Measurements from ENCODE around the gene FDCSP.
"Not testable (repeated sequence)": the region's sequence is repeated elsewhere in the genome, so short reads cannot be mapped to it uniquely, and the experiment has no call there.

FDCSP gene

GRCh38 chr4:70197842-70198241 is 28.1 kb upstream of the FDCSP start:
- ATAC-seq (replicated peaks) = no peak
- no peak for DNase-seq
- no peaks in the 10 kb centered on the region for H3K4me1 Mint-ChIP-seq (ENCODE audit: low read depth in 2 of 2)

GRCh38 chr4:70203601-70204000 is 22.3 kb upstream of the FDCSP start:
- no peaks in the 10 kb centered on the region for H3K27me3 Mint-ChIP-seq
- ATAC-seq (replicated peaks) (no peak), DNase-seq (no peak)
- peaks cover 0 to 9% of the 10 kb centered on the region in 2 donors for H3K9me3 Mint-ChIP-seq
- no peaks in the 10 kb centered on the region for H3K36me3 Mint-ChIP-seq (ENCODE audit: insufficient read depth)
- H3K4me3 Mint-ChIP-seq = no peak overlapping the region
- no peaks in the 10 kb centered on the region for H3K4me1 Mint-ChIP-seq (ENCODE audit: low read depth in 2 of 2)
- no peak overlapping the region for H3K27ac Mint-ChIP-seq

More at GRCh38 chr4:70197842-70198241, 28.1 kb upstream of the FDCSP start:
- H3K27ac Mint-ChIP-seq = no peak overlapping the region
- H3K4me3 Mint-ChIP-seq = no peak overlapping the region
- H3K36me3 Mint-ChIP-seq (ENCODE audit: insufficient read depth) = no peaks in the 10 kb centered on the region
- H3K27me3 Mint-ChIP-seq = no peaks in the 10 kb centered on the region
- peaks cover 0 to 5% of the 10 kb centered on the region in 2 donors for H3K9me3 Mint-ChIP-seq

- not testable (repeated sequence) for DNase-seq; H3K27me3 Mint-ChIP-seq; H3K4me3 Mint-ChIP-seq; H3K36me3 Mint-ChIP-seq (ENCODE audit: insufficient read depth); ATAC-seq (replicated peaks); H3K27ac Mint-ChIP-seq; H3K4me1 Mint-ChIP-seq (ENCODE audit: low read depth in 2 of 2)
- peaks cover 14 to 17% of the 10 kb centered on the region in 2 donors for H3K9me3 Mint-ChIP-seq
Observed at GRCh38 chr4:70212752-70213151, 13.2 kb upstream of the FDCSP start.

- DNase-seq; H3K4me1 Mint-ChIP-seq (ENCODE audit: low read depth in 2 of 2); H3K4me3 Mint-ChIP-seq; H3K27me3 Mint-ChIP-seq; H3K36me3 Mint-ChIP-seq (ENCODE audit: insufficient read depth); H3K9me3 Mint-ChIP-seq; H3K27ac Mint-ChIP-seq; ATAC-seq (replicated peaks): not testable (repeated sequence)
Observed at GRCh38 chr4:70216109-70216508, 9.8 kb upstream of the FDCSP start.

- not testable (repeated sequence) for H3K27me3 Mint-ChIP-seq
Observed at GRCh38 chr4:70216550-70216949, 9.4 kb upstream of the FDCSP start.

GRCh38 chr4:70221389-70221788 is 4.5 kb upstream of the FDCSP start:
- not testable (repeated sequence) for ATAC-seq (replicated peaks); H3K27me3 Mint-ChIP-seq; H3K4me3 Mint-ChIP-seq; H3K9me3 Mint-ChIP-seq; H3K27ac Mint-ChIP-seq; H3K36me3 Mint-ChIP-seq (ENCODE audit: insufficient read depth); DNase-seq; H3K4me1 Mint-ChIP-seq (ENCODE audit: low read depth in 2 of 2)

More at GRCh38 chr4:70216550-70216949, 9.4 kb upstream of the FDCSP start:
- H3K36me3 Mint-ChIP-seq (ENCODE audit: insufficient read depth); H3K9me3 Mint-ChIP-seq; H3K4me3 Mint-ChIP-seq; H3K27ac Mint-ChIP-seq; ATAC-seq (replicated peaks); DNase-seq; H3K4me1 Mint-ChIP-seq (ENCODE audit: low read depth in 2 of 2): not testable (repeated sequence)

GRCh38 chr4:70221818-70222217 is 4.1 kb upstream of the FDCSP start:
- not testable (repeated sequence) for H3K27me3 Mint-ChIP-seq; ATAC-seq (replicated peaks); H3K27ac Mint-ChIP-seq; DNase-seq; H3K4me1 Mint-ChIP-seq (ENCODE audit: low read depth in 2 of 2); H3K4me3 Mint-ChIP-seq; H3K36me3 Mint-ChIP-seq (ENCODE audit: insufficient read depth); H3K9me3 Mint-ChIP-seq

GRCh38 chr4:70236125-70236524 is 10.2 kb downstream of the FDCSP start:
- no peak overlapping the region for H3K27ac Mint-ChIP-seq

GRCh38 chr4:70239131-70239883 is 13.4 kb downstream of the FDCSP start:
- peaks cover 0 to 4% of the 10 kb centered on the region in 2 donors for H3K9me3 Mint-ChIP-seq
- DNase-seq (no peak), ATAC-seq (replicated peaks) (no peak)
- H3K27me3 Mint-ChIP-seq = no peaks in the 10 kb centered on the region
- no peak overlapping the region for H3K4me3 Mint-ChIP-seq
- no peaks in the 10 kb centered on the region for H3K36me3 Mint-ChIP-seq (ENCODE audit: insufficient read depth)
- H3K4me1 Mint-ChIP-seq (ENCODE audit: low read depth in 2 of 2) = no peaks in the 10 kb centered on the region
- H3K27ac Mint-ChIP-seq = no peak overlapping the region

More at GRCh38 chr4:70236125-70236524, 10.2 kb downstream of the FDCSP start:
- Mint-ChIP-seq H3K4me3 (no peak overlapping the region), H3K9me3 (peaks cover 0 to 4% of the 10 kb centered on the region in 2 donors), H3K4me1 (ENCODE audit: low read depth in 2 of 2) (no peaks in the 10 kb centered on the region), H3K36me3 (ENCODE audit: insufficient read depth) (no peaks in the 10 kb centered on the region), H3K27me3 (no peaks in the 10 kb centered on the region)
- DNase-seq (no peak), ATAC-seq (replicated peaks) (no peak)

GRCh38 chr4:70239884-70240591 is 14.1 kb downstream of the FDCSP start:
- no peak for DNase-seq
- ATAC-seq (replicated peaks) = no peak
- peaks cover 0 to 4% of the 10 kb centered on the region in 2 donors for H3K9me3 Mint-ChIP-seq
- no peaks in the 10 kb centered on the region for H3K36me3 Mint-ChIP-seq (ENCODE audit: insufficient read depth)
- no peaks in the 10 kb centered on the region for H3K27me3 Mint-ChIP-seq
- no peak overlapping the region for H3K27ac Mint-ChIP-seq
- H3K4me3 Mint-ChIP-seq = no peak overlapping the region
- no peaks in the 10 kb centered on the region for H3K4me1 Mint-ChIP-seq (ENCODE audit: low read depth in 2 of 2)

- not testable (repeated sequence) for H3K4me3 Mint-ChIP-seq; H3K4me1 Mint-ChIP-seq (ENCODE audit: low read depth in 2 of 2); DNase-seq; H3K27ac Mint-ChIP-seq; H3K27me3 Mint-ChIP-seq; H3K36me3 Mint-ChIP-seq (ENCODE audit: insufficient read depth); H3K9me3 Mint-ChIP-seq; ATAC-seq (replicated peaks)
Observed at GRCh38 chr4:70242297-70242696, 16.4 kb downstream of the FDCSP start, which contains the start of gene CSN3. Gene CSN3 (plus strand): TSS chr4:70242597. CDS start chr4:70244820, 2,223 bp downstream.

- H3K36me3 Mint-ChIP-seq (ENCODE audit: insufficient read depth) = no peaks in the 10 kb centered on the region
- peaks cover 0 to 4% of the 10 kb centered on the region in 2 donors for H3K9me3 Mint-ChIP-seq
- H3K27ac Mint-ChIP-seq = no peak overlapping the region
- no peaks in the 10 kb centered on the region for H3K27me3 Mint-ChIP-seq
- H3K4me1 Mint-ChIP-seq (ENCODE audit: low read depth in 2 of 2) = no peaks in the 10 kb centered on the region
- DNase-seq (no peak), ATAC-seq (replicated peaks) (no peak)
- no peak overlapping the region for H3K4me3 Mint-ChIP-seq
Observed at GRCh38 chr4:70243091-70243490, 17.2 kb downstream of the FDCSP start.

GRCh38 chr4:70251250-70251944 is 25.5 kb downstream of the FDCSP start:
- ATAC-seq (replicated peaks) (no peak), DNase-seq (no peak)
- no peaks in the 10 kb centered on the region for H3K27me3 Mint-ChIP-seq
- H3K27ac Mint-ChIP-seq = no peak overlapping the region
- peaks cover 4 to 6% of the 10 kb centered on the region in 2 donors for H3K9me3 Mint-ChIP-seq
- no peak overlapping the region for H3K4me3 Mint-ChIP-seq
- H3K36me3 Mint-ChIP-seq (ENCODE audit: insufficient read depth) = no peaks in the 10 kb centered on the region
- H3K4me1 Mint-ChIP-seq (ENCODE audit: low read depth in 2 of 2) = no peaks in the 10 kb centered on the region

Measured in effector memory CD8-positive, alpha-beta T cell (primary cell).